ENCODE results near the gene PPP1R12A.

Gene PPP1R12A

GRCh38 chr12:79764641-79765040 lies 170.3 kb downstream of the PPP1R12A start:
- DNase-seq (ENCODE audit: low read depth): no peak
- no peak overlapping the region for H3K4me3 ChIP-seq (ENCODE audit: low read depth, low read length)
- TF ChIP-seq, protein P1, sequence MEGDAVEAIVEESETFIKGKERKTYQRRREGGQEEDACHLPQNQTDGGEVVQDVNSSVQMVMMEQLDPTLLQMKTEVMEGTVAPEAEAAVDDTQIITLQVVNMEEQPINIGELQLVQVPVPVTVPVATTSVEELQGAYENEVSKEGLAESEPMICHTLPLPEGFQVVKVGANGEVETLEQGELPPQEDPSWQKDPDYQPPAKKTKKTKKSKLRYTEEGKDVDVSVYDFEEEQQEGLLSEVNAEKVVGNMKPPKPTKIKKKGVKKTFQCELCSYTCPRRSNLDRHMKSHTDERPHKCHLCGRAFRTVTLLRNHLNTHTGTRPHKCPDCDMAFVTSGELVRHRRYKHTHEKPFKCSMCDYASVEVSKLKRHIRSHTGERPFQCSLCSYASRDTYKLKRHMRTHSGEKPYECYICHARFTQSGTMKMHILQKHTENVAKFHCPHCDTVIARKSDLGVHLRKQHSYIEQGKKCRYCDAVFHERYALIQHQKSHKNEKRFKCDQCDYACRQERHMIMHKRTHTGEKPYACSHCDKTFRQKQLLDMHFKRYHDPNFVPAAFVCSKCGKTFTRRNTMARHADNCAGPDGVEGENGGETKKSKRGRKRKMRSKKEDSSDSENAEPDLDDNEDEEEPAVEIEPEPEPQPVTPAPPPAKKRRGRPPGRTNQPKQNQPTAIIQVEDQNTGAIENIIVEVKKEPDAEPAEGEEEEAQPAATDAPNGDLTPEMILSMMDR (conservative IDR thresholded peaks at IDR 0.05; ENCODE audit: low read depth, low read length): no peak

DNA sequence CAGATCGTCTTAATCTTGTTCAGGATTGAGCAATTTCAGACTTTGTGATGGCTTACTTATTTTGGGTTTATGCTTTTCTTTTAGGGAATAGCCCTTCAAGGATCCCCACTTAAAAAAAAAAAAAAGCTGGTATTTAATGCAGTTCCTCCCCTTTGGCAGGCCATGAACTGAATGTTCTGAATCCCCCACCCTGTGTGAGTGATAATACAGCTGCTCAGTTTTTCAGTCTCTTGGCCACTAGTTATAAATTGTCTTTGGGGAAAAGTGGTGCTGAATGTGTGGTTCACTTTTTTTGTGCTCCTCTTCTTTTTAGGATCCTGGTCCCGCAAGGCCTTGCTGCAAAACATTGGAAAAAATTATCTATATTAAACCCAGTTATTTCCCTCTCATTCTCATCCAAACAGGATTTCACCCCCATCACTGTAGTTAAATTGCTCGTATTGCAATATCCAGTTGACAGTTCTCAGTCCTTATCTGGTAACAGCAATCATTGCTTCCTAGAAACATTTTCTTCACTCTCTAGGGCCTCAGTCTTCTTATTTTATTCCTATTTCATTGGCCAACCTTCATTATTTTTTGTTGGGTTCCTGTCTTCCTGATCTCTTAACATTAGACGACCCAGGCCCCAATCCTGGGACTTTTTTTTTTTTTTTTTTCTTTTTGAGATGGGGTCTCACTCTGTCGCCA lies 171.0 kb downstream of the PPP1R12A start:
- TF ChIP-seq, protein P1 (conservative IDR thresholded peaks at IDR 0.05; ENCODE audit: low read depth, low read length): no peak
- no peak overlapping the region for H3K4me3 ChIP-seq (ENCODE audit: low read depth, low read length)
- DNase-seq (ENCODE audit: low read depth): no peak

GRCh38 chr12:79761341-79761740 lies 173.6 kb downstream of the PPP1R12A start:
- TF ChIP-seq, protein P1 (conservative IDR thresholded peaks at IDR 0.05; ENCODE audit: low read depth, low read length): no peak
- no peak for DNase-seq (ENCODE audit: low read depth)

DNA sequence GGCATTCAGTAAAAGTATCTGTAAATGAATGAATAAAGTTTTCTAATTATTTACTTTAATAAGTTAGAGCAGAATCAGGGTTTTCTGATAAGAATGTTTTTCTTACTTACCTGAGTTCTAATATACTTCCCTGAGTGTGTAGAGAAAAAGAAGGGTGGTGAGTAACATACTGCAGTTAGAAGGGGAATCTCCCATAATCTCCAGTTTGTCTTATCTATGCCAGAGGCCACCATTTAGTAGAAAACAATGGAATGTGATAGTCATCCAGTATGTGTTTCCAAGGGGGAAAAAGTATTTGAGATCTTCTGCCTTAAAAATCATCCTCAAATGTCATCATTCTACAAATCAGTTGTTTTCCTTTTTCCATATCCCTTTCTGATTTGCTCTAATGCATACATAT lies 187.6 kb downstream of the PPP1R12A start:
- H3K4me3 ChIP-seq (ENCODE audit: low read depth, low read length): no peak overlapping the region
- DNase-seq (ENCODE audit: low read depth): no peak
- TF ChIP-seq, protein P1 (conservative IDR thresholded peaks at IDR 0.05; ENCODE audit: low read depth, low read length): no peak

More at GRCh38 chr12:79761341-79761740, 173.6 kb downstream of the PPP1R12A start:
- H3K4me3 ChIP-seq (ENCODE audit: low read depth, low read length): no peak overlapping the region

DNA sequence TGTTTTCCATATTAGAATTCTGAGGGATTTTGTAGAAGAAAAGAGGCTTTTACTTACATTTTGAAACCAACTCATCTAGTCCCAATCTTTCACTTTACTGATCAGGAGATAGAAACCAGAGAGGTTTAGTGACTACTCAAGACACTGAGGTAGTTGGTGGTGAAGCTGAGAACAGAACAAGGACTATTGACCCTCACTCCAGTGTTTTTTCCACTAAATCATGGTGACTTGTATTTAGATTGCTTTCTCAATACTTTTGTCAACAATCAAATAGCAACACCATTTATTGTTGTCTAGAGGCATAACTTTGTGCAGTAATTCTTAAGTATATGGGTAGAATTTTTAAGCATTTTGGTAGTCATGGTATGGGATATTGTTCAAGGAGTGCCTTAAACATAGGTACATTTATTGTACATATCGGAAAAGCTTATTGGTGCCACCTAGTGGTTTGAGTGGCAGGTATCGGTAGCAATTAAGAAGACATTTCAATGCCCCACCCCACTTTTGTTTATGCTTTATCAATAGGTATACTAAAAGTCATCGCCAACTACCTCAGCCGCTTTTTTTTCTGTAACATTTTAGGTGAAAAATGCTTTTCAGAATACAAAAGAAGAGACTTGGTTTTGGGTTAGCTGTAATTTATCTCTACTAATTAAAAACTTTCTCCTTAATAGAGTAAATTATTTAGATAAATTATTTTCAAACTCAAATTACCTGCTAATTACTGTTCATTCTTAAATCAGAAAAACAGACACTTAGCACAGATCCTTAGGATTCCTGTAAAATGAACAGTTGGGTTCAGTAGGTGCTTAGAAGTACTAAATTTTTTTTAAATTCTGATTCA lies 196.8 kb downstream of the PPP1R12A start:
- TF ChIP-seq, protein P1 (conservative IDR thresholded peaks at IDR 0.05; ENCODE audit: low read depth, low read length): peak; percentile 72
- no peak overlapping the region for H3K4me3 ChIP-seq (ENCODE audit: low read depth, low read length)
- peak; percentile 82 for DNase-seq (ENCODE audit: low read depth)

GRCh38 chr12:79732638-79733037 lies 202.3 kb downstream of the PPP1R12A start:
- TF ChIP-seq, protein P1 (conservative IDR thresholded peaks at IDR 0.05; ENCODE audit: low read depth, low read length): no peak
- no peak overlapping the region for H3K4me3 ChIP-seq (ENCODE audit: low read depth, low read length)
- no peak for DNase-seq (ENCODE audit: low read depth)

All from choroid plexus epithelial cell (primary cell).